ENCODE results near the gene CDCP1.
"Not testable (repeated sequence)": the region's sequence is repeated elsewhere in the genome, so short reads cannot be mapped to it uniquely, and the experiment has no call there.

The CDCP1 gene

DNA sequence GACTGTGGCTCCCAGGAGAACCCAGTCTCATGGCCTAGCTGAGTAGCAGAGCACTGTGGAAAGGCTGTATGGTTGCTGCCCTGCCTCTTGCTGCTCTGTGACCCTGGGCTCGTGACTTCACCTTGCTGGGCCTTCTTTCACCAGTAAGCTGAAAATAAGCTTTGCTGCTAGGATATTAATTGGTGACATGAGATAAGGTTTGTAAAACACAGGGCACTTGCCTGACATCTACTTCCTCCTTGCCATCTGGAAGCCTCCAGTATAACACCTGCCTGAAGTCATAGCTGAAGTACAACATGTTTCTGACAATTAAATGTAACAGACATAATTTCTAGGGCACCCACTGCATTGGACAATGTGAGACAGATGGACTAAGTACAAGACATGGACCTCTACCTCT lies 66.5 kb downstream of the CDCP1 start:
- no peak overlapping the region for H3K27ac ChIP-seq
- TF ChIP-seq, protein P1, sequence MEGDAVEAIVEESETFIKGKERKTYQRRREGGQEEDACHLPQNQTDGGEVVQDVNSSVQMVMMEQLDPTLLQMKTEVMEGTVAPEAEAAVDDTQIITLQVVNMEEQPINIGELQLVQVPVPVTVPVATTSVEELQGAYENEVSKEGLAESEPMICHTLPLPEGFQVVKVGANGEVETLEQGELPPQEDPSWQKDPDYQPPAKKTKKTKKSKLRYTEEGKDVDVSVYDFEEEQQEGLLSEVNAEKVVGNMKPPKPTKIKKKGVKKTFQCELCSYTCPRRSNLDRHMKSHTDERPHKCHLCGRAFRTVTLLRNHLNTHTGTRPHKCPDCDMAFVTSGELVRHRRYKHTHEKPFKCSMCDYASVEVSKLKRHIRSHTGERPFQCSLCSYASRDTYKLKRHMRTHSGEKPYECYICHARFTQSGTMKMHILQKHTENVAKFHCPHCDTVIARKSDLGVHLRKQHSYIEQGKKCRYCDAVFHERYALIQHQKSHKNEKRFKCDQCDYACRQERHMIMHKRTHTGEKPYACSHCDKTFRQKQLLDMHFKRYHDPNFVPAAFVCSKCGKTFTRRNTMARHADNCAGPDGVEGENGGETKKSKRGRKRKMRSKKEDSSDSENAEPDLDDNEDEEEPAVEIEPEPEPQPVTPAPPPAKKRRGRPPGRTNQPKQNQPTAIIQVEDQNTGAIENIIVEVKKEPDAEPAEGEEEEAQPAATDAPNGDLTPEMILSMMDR (conservative IDR thresholded peaks at IDR 0.05) = no peak

DNA sequence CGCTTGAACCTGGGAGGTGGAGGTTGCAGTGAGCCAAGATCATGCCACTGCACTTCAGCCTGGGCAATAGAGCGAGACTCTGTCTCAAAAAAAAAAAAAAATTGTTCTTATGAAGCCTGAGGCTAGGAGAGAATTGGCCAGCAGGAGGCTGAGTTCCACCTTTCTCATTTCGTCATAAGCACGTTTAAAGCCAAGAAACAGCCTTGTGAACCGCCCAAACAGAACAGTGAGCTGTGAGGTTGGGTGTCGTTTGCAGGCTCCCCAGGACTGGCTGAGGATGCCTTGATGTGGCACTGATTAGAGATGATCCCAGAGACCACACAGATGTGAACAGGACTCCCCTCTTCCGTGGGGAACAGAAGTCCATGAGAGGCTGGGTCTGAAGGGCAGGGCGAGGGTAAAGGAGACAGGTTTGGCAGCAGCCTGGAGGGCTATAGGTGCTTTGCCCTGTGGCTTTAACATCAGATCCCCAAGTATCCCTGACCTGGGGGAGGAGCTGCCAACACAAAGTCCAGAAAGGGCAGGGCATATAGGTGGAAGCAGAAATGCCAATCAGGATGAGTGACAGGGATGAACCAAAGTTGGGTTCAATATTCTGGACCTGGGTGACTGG lies 67.2 kb downstream of the CDCP1 start:
- H3K27ac ChIP-seq = no peak overlapping the region
- TF ChIP-seq, protein P1 (conservative IDR thresholded peaks at IDR 0.05) = no peak

DNA sequence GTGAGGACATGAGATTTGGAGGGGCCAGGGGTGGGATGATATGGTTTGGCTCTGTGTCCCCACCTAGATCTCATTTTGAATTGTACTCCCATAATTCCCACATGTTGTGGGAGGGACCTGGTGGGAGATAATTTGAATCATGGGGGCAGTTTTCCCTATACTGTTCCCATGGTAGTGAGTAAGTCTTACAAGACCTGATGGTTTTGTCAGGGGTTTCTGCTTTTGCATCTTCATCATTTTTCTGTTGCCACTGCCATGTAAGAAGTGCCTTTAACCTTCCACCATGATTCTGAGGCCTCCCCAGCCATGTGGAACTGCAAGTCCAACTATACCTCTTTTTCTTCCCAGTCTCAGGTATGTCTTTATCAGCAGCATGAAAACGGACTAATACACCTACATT lies 67.9 kb downstream of the CDCP1 start:
- H3K27ac ChIP-seq = not testable (repeated sequence)

DNA sequence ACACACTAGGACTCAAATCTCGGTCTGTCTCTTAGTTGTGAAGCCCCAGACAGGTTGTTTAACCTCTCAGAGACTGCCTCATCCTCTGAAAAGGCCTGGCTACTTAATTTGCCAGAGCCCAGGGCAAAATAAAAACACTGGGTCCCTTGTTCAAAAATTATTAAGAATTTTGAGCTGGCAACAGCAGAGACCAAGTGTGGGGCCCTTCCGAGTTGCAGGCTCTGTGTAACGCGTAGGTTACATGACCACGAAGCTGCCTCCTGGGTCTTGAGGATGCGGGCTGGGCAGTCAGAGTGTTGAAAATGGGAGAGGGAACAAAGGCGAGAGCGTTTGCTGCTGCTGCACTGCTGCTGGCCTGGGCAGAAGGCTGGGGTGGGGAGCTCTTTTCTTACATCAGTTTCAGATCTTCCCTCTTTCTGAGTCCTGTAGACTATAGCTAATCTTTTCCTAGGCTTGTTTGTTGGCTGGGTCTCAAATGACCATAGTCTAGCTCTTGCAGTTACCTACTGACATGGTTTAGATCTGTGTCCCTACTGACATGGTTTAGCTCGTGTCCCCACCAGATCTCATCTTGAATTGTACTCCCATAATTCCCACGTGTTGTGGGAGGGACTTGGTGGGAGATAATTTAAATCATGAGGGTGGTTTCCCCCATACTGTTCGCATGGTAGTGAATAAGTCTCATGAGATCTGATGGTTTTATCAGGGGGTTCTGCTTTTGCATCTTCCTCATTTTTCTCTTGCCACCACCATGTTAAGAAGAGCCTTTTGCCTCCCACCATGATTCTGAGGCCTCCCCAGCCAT lies 70.2 kb downstream of the CDCP1 start:
- no peak overlapping the region for H3K27ac ChIP-seq
- TF ChIP-seq, protein P1 (conservative IDR thresholded peaks at IDR 0.05) = no peak

DNA sequence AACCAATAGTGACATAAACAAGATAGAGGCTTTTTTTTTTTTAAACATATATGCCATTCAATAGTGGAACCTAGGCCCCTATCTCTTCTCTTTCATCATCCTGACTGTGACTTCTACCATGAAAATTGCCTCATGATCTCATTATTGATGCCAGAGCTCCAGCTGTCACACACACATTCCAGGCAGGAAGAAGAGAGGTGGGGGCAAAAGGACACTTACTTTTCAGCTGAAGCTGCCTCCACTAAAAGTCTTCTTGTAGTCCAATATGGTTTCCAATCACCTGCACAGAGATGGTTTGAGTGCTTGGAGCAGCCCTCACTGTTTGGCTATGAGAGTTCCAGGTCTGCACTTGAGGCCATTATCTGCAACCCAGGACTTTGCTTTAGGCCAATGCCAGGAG lies 75.1 kb downstream of the CDCP1 start:
- no peak overlapping the region for H3K27ac ChIP-seq
- TF ChIP-seq, protein P1 (conservative IDR thresholded peaks at IDR 0.05) = no peak

DNA sequence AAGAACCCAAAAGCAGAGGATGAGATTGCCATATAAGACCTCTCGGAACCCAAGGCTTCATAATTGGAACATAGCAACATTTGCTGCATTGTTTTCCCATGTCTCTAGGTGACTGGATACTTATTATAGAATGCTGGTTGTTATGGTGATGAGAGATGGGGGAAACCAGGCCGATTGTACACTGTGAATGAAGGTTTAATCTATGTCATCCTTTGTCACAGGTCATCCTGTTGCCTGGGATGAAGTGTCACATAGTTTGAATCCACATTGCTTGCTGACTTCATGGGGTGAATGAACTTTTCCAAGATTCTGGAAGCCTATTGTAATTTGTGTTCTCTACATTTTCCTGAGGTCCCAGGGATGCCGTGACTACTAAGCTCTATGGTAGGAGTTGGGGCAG lies 78.2 kb downstream of the CDCP1 start:
- TF ChIP-seq, protein P1 (conservative IDR thresholded peaks at IDR 0.05) = no peak
- no peak overlapping the region for H3K27ac ChIP-seq

DNA sequence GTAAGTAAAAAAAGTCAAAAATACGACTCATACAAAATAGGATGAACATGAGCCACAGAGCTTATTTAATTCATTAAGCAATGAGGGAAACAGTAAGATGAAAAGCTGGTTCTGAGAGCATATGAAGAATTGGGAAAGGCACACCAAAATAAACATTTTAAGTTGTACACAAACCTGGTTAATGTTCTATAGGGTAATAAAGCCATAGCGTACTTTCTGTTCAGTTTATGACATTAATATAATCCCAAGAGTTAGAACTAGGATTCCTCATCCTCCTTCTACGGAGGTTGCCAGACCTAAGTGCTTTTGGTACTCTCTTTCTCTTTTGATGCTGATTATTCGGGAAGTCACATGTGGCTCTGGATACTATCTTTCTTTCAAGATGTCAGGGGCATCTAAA lies 78.7 kb downstream of the CDCP1 start:
- no peak overlapping the region for H3K27ac ChIP-seq
- TF ChIP-seq, protein P1 (conservative IDR thresholded peaks at IDR 0.05) = no peak

Data from VCaP (cell line).